22Rv1 (cell line): ENCODE results near the gene GREB1L.

Experiments
- ZFX ChIP-seq: fragments of 450-650 bp; IDR thresholded peaks from 2 replicates; pipeline ENCODE4 v1.6.1; 2017; ENCODE audit warnings: antibody characterized with exemption, borderline replicate concordance
- TF ChIP-seq, protein P1 (sequence below): fragments of 450-650 bp; IDR thresholded peaks from 2 replicates; pipeline ENCODE4 v1.5.1; 2017; ENCODE audit warnings: mild to moderate bottlenecking

- TF ChIP-seq, protein P1, sequence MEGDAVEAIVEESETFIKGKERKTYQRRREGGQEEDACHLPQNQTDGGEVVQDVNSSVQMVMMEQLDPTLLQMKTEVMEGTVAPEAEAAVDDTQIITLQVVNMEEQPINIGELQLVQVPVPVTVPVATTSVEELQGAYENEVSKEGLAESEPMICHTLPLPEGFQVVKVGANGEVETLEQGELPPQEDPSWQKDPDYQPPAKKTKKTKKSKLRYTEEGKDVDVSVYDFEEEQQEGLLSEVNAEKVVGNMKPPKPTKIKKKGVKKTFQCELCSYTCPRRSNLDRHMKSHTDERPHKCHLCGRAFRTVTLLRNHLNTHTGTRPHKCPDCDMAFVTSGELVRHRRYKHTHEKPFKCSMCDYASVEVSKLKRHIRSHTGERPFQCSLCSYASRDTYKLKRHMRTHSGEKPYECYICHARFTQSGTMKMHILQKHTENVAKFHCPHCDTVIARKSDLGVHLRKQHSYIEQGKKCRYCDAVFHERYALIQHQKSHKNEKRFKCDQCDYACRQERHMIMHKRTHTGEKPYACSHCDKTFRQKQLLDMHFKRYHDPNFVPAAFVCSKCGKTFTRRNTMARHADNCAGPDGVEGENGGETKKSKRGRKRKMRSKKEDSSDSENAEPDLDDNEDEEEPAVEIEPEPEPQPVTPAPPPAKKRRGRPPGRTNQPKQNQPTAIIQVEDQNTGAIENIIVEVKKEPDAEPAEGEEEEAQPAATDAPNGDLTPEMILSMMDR: no peak
- TF ChIP-seq ZFX: no peak
Measured at GRCh38 chr18:21538230-21538629, 296.2 kb downstream of the GREB1L start.
